Measurements from ENCODE around the gene FBXO28.

The FBXO28 gene

GRCh38 chr1:224124220-224124619 is 10.3 kb downstream of the FBXO28 start:
- TF ChIP-seq CTCF (conservative IDR thresholded peaks at IDR 0.05; ENCODE audit: low read depth, low read length): no peak
- no peak overlapping the region for H3K4me3 ChIP-seq (ENCODE audit: low read depth, low read length)
- DNase-seq (ENCODE audit: low read depth): no peak

- no peak overlapping the region for H3K4me3 ChIP-seq (ENCODE audit: low read depth, low read length)
- TF ChIP-seq CTCF (conservative IDR thresholded peaks at IDR 0.05; ENCODE audit: low read depth, low read length): no peak
- peak; percentile 79 for DNase-seq (ENCODE audit: low read depth)
Observed at GRCh38 chr1:224127925-224128819, 14.3 kb downstream of the FBXO28 start.

- no peak for TF ChIP-seq CTCF (conservative IDR thresholded peaks at IDR 0.05; ENCODE audit: low read depth, low read length)
- no peak for DNase-seq (ENCODE audit: low read depth)
- H3K4me3 ChIP-seq (ENCODE audit: low read depth, low read length): no peak overlapping the region
Observed at GRCh38 chr1:224131253-224131652, 17.3 kb downstream of the FBXO28 start.

- DNase-seq (ENCODE audit: low read depth): no peak
- H3K4me3 ChIP-seq (ENCODE audit: low read depth, low read length): no peak overlapping the region
- no peak for TF ChIP-seq CTCF (conservative IDR thresholded peaks at IDR 0.05; ENCODE audit: low read depth, low read length)
Observed at GRCh38 chr1:224132901-224133300, 19.0 kb downstream of the FBXO28 start.

- DNase-seq (ENCODE audit: low read depth): no peak
- H3K4me3 ChIP-seq (ENCODE audit: low read depth, low read length): no peak overlapping the region
- no peak for TF ChIP-seq CTCF (conservative IDR thresholded peaks at IDR 0.05; ENCODE audit: low read depth, low read length)
Observed at GRCh38 chr1:224133741-224134299, 19.9 kb downstream of the FBXO28 start.

GRCh38 chr1:224137518-224137917 is 23.6 kb downstream of the FBXO28 start:
- no peak for DNase-seq (ENCODE audit: low read depth)
- no peak overlapping the region for H3K4me3 ChIP-seq (ENCODE audit: low read depth, low read length)
- no peak for TF ChIP-seq CTCF (conservative IDR thresholded peaks at IDR 0.05; ENCODE audit: low read depth, low read length)

Data from choroid plexus epithelial cell (primary cell).